Neural progenitor cell (in vitro differentiated cells): ENCODE measurements around the gene KRTAP5-6. TPM values are rescaled to one million over a fixed set of nuclear protein-coding genes. Genes with fewer than 3 reads are reported as not detected.

Source experiments
- DNase-seq: peaks from one replicate; pipeline ENCODE4 v3.0.0-alpha.2; 2016; ENCODE audit warnings: low spot score
- H2AFZ ChIP-seq: fragments of 200-600 bp; sonication (generic); replicated peaks from 2 replicates; pipeline ENCODE4 v1.6.1; 2016; ENCODE audit warnings: antibody characterized with exemption
- H3F3A ChIP-seq: fragments of 200-600 bp; sonication (generic); 2 replicates; pipeline ENCODE4 v1.6.1; 2016; ENCODE audit warnings: antibody characterized with exemption, low read depth
- H3K27ac ChIP-seq: fragments of 200-600 bp; sonication (generic); 2 replicates; pipeline ENCODE4 v1.5.1; 2016; ENCODE audit warnings: mild to moderate bottlenecking
- H3K27me3 ChIP-seq: fragments of 200-600 bp; sonication (generic); 2 replicates; pipeline ENCODE4 v1.6.1; 2016; ENCODE audit warnings: mild to moderate bottlenecking, moderate library complexity
- H3K36me3 ChIP-seq: fragments of 200-600 bp; sonication (generic); 2 replicates; pipeline ENCODE4 v1.5.1; 2016
- H3K4me1 ChIP-seq: fragments of 200-600 bp; sonication (generic); 2 replicates; pipeline ENCODE4 v1.6.1; 2016; ENCODE audit warnings: mixed run types
- H3K4me2 ChIP-seq: fragments of 200-600 bp; sonication (generic); 2 replicates; pipeline ENCODE4 v1.6.1; 2016
- H3K4me3 ChIP-seq: fragments of 200-600 bp; sonication (generic); 2 replicates; pipeline ENCODE4 v1.5.1; 2016
- H3K79me2 ChIP-seq: fragments of 200-600 bp; sonication (generic); 2 replicates; pipeline ENCODE4 v1.6.1; 2016; ENCODE audit warnings: low read depth
- H3K9ac ChIP-seq: fragments of 200-600 bp; sonication (generic); 2 replicates; pipeline ENCODE4 v1.6.1; 2016
- H3K9me3 ChIP-seq: fragments of 200-600 bp; sonication (generic); 2 replicates; pipeline ENCODE4 v1.5.1; 2016; ENCODE audit warnings: low read depth
- H4K20me1 ChIP-seq: fragments of 200-600 bp; sonication (generic); 2 replicates; pipeline ENCODE4 v1.6.1; 2016; ENCODE audit warnings: low read depth
- H3K27ac Mint-ChIP-seq: 3 replicates; pipeline ENCODE4 v1.8.0; 2021; ENCODE audit warnings: mixed read lengths
- H3K27me3 Mint-ChIP-seq: 2 replicates; pipeline ENCODE4 v1.8.0; 2022; ENCODE audit warnings: low read depth, mild to moderate bottlenecking, inconsistent platforms, moderate library complexity, mixed read lengths; ENCODE audit not compliant: insufficient read depth
- H3K36me3 Mint-ChIP-seq: 3 replicates; pipeline ENCODE4 v1.8.0; 2021; ENCODE audit warnings: mixed read lengths
- H3K4me1 Mint-ChIP-seq: 3 replicates; pipeline ENCODE4 v1.8.0; 2021; ENCODE audit warnings: mixed read lengths
- H3K4me3 Mint-ChIP-seq: 3 replicates; pipeline ENCODE4 v1.8.0; 2021; ENCODE audit warnings: mild to moderate bottlenecking, moderate library complexity, mixed read lengths
- H3K9me3 Mint-ChIP-seq: 3 replicates; pipeline ENCODE4 v1.8.0; 2020; ENCODE audit warnings: mixed read lengths
- EZH2 ChIP-seq: fragments of 200-600 bp; sonication (generic); IDR thresholded peaks from 2 replicates; pipeline ENCODE4 v1.6.1; 2017; ENCODE audit warnings: antibody characterized with exemption, mild to moderate bottlenecking, moderate library complexity
- EZH2phosphoT487 ChIP-seq: fragments of 200-600 bp; sonication (generic); IDR thresholded peaks from 2 replicates; pipeline ENCODE4 v1.6.1; 2017; ENCODE audit warnings: antibody characterized with exemption
- total RNA-seq: library from RNA; depleted of rRNA; stranded (reverse); fragments of >200 nt; gene quantifications from 2 replicates; pipeline ENCODE4 v1.2.3, GENCODE V29; 2015; ENCODE audit warnings: low replicate concordance
- TF ChIP-seq, protein P1 (sequence below): fragments of 200-600 bp; sonication (generic); IDR thresholded peaks from 2 replicates; pipeline ENCODE4 v1.5.1; 2017; ENCODE audit warnings: antibody characterized with exemption, mild to moderate bottlenecking

The KRTAP5-6 gene
- total RNA-seq, 1 donor from 2014 or later, result not detected

- H3K9me3 Mint-ChIP-seq, result peaks cover 16% of the 10 kb centered on the region
- Histone ChIP-seq H3K9ac (no peak overlapping the region), H3K9me3 (no peaks in the 10 kb centered on the region), H4K20me1 (no peaks in the 10 kb centered on the region), H3K27me3 (peaks cover 83% of the 10 kb centered on the region), H3F3A (no peaks in the 10 kb centered on the region), H3K27ac (no peak overlapping the region), H3K36me3 (no peaks in the 10 kb centered on the region), H3K4me2 (no peak overlapping the region), H2AFZ (no peak overlapping the region), H3K4me1 (no peaks in the 10 kb centered on the region), H3K4me3 (no peak overlapping the region), H3K79me2 (no peaks in the 10 kb centered on the region)
- H3K27me3 Mint-ChIP-seq, result peaks cover 8% of the 10 kb centered on the region
- no peaks in the 10 kb centered on the region for H3K4me1 Mint-ChIP-seq
- H3K27ac Mint-ChIP-seq, result no peak overlapping the region
- DNase-seq, result no peak
- no peaks in the 10 kb centered on the region for H3K36me3 Mint-ChIP-seq
- TF ChIP-seq EZH2 (no peak), EZH2phosphoT487 (no peak)
- TF ChIP-seq, protein P1, sequence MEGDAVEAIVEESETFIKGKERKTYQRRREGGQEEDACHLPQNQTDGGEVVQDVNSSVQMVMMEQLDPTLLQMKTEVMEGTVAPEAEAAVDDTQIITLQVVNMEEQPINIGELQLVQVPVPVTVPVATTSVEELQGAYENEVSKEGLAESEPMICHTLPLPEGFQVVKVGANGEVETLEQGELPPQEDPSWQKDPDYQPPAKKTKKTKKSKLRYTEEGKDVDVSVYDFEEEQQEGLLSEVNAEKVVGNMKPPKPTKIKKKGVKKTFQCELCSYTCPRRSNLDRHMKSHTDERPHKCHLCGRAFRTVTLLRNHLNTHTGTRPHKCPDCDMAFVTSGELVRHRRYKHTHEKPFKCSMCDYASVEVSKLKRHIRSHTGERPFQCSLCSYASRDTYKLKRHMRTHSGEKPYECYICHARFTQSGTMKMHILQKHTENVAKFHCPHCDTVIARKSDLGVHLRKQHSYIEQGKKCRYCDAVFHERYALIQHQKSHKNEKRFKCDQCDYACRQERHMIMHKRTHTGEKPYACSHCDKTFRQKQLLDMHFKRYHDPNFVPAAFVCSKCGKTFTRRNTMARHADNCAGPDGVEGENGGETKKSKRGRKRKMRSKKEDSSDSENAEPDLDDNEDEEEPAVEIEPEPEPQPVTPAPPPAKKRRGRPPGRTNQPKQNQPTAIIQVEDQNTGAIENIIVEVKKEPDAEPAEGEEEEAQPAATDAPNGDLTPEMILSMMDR, result no peak
- no peak overlapping the region for H3K4me3 Mint-ChIP-seq
These were observed 42.6 kb downstream of the KRTAP5-6 start for GRCh38 chr11:1739576-1739975.

GRCh38 chr11:1740786-1741530, 44.0 kb downstream of the KRTAP5-6 start:
- no peaks in the 10 kb centered on the region for H3K36me3 ChIP-seq
- Mint-ChIP-seq H3K4me3 (no peak overlapping the region), H3K27ac (no peak overlapping the region), H3K9me3 (peaks cover 18% of the 10 kb centered on the region), H3K4me1 (peaks cover 3% of the 10 kb centered on the region), H3K36me3 (peaks cover 1% of the 10 kb centered on the region), H3K27me3 (peaks cover 7% of the 10 kb centered on the region)
- H3K27ac ChIP-seq, result no peak overlapping the region
- H4K20me1 ChIP-seq, result no peaks in the 10 kb centered on the region
- TF ChIP-seq EZH2phosphoT487 (no peak), EZH2 (no peak)
- TF ChIP-seq, protein P1, result no peak
- no peak for DNase-seq
- H2AFZ ChIP-seq, result no peak overlapping the region
- peaks cover 79% of the 10 kb centered on the region for H3K27me3 ChIP-seq
- no peaks in the 10 kb centered on the region for H3K4me1 ChIP-seq
- peaks cover 5% of the 10 kb centered on the region for H3F3A ChIP-seq
- no peaks in the 10 kb centered on the region for H3K9me3 ChIP-seq
- no peak overlapping the region for H3K4me3 ChIP-seq
- H3K79me2 ChIP-seq, result no peaks in the 10 kb centered on the region
- H3K4me2 ChIP-seq, result no peak overlapping the region
- no peak overlapping the region for H3K9ac ChIP-seq

DNA sequence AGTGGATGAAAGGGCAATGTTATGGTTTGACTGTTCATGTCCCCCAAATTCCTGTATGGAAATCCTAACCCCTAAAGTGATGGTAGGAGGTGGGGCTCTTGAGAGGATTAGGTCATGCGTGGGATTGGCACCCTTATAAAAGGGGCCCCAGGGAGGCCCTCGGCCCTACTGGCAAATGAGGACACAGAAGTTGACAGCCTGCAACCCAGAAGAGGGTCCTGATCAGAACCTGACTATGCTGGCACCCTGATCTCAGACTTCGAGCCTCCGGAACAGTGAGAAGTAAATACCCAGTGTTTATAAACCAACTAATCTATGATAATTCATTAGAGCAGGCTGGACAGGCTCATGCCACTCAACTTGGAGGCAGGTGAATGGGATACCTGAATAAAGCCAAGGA, 44.7 kb downstream of the KRTAP5-6 start:
- H3K27ac ChIP-seq, result no peak overlapping the region
- no peak overlapping the region for H3K27ac Mint-ChIP-seq
- TF ChIP-seq, protein P1, result no peak
- TF ChIP-seq EZH2 (no peak), EZH2phosphoT487 (no peak)
- H3K9me3 ChIP-seq, result no peaks in the 10 kb centered on the region
- peaks cover 3% of the 10 kb centered on the region for H3K4me1 Mint-ChIP-seq
- H3K4me3 Mint-ChIP-seq, result no peak overlapping the region
- H3K36me3 Mint-ChIP-seq, result peaks cover 4% of the 10 kb centered on the region
- no peak overlapping the region for H3K4me2 ChIP-seq
- H3K36me3 ChIP-seq, result no peaks in the 10 kb centered on the region
- H3K27me3 Mint-ChIP-seq, result peaks cover 11% of the 10 kb centered on the region
- H3K4me1 ChIP-seq, result no peaks in the 10 kb centered on the region
- H3K9me3 Mint-ChIP-seq, result peaks cover 13% of the 10 kb centered on the region
- peaks cover 76% of the 10 kb centered on the region for H3K27me3 ChIP-seq
- no peaks in the 10 kb centered on the region for H4K20me1 ChIP-seq
- no peaks in the 10 kb centered on the region for H3K79me2 ChIP-seq
- no peak overlapping the region for H3K4me3 ChIP-seq
- no peak overlapping the region for H2AFZ ChIP-seq
- H3K9ac ChIP-seq, result no peak overlapping the region
- peaks cover 9% of the 10 kb centered on the region for H3F3A ChIP-seq
- DNase-seq, result no peak
